ENCODE data around the gene CYP2W1.
"Not testable (repeated sequence)": the region's sequence is repeated elsewhere in the genome, so short reads cannot be mapped to it uniquely, and the experiment has no call there.

CYP2W1 gene

DNA sequence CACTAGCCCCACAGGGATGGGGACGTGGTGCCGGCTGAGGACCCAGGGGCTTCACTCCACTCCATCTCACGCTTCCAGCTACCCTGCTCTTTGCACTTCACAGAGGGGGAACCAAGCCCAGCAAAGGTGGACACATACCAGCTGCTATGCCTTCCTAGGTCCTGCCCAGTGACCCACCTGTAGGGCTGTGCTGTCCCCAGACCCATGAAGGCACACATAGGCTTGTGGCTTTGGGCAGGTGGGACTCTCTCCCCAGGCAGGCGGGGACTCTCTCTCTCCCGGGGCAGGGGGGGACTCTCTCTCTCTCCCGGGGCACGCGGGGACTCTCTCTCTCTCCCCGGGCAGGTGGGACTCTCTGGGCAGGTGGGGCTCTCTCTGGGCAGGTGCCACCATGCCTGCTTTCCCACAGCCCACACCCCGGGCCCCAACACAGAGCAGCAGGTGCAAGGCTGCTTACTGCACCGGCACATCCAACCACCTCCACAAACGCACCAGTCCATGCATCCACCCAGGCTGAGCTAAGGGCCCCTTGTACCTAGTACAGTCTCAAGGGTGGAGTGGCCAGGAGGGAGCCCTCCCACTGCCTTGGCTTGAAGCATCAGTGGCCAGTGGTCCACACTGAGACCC, 47.6 kb downstream of the CYP2W1 start:
- DNase-seq, result no peak

GRCh38 chr7:1031716-1032455, 48.9 kb downstream of the CYP2W1 start:
- no peak for DNase-seq

GRCh38 chr7:1032536-1033181, 49.7 kb downstream of the CYP2W1 start:
- no peak for DNase-seq

GRCh38 chr7:1033546-1034145, 50.7 kb downstream of the CYP2W1 start:
- DNase-seq, result no peak

DNA sequence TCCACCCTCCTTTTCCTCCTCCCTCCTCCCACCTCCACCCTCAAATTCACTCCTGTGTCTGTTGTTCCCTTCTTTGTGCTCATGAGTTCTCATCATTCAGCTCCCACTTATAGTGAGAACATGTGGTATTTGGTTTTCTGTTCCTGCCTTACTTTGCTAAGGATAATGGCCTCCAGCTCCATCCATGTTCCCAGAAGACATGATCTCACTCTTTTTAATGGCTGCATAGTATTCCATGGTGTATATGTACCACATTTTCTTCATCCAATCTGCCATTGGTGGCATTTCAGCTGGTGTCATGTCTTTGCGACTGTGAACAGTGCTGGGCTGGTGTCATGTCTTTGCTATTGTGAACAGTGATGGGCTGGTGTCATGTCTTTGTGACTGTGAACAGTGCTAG, 51.8 kb downstream of the CYP2W1 start:
- not testable (repeated sequence) for DNase-seq

- DNase-seq, result not testable (repeated sequence)
Measured at GRCh38 chr7:1036164-1036928, 53.4 kb downstream of the CYP2W1 start.
